ENCODE results near the gene SMAP1.

The SMAP1 gene

GRCh38 chr6:70797625-70798024, 129.9 kb downstream of the SMAP1 start:
- TF ChIP-seq SIN3A (IDR thresholded peaks at IDR 0.05; ENCODE audit: borderline replicate concordance, insufficient read depth, low read length) (no peak), FOXP2 (optimal IDR thresholded peaks at IDR 0.05; ENCODE audit: borderline replicate concordance, extremely low read depth, extremely low read length, insufficient read depth) (no peak), POLR2AphosphoS5 (IDR thresholded peaks at IDR 0.05; ENCODE audit: low read depth, low read length) (no peak), REST (IDR thresholded peaks at IDR 0.05; ENCODE audit: insufficient read depth in 1 of 2, low read depth in 2 of 2, low read length in 2 of 2) (no peak), TAF1 (IDR thresholded peaks at IDR 0.05; ENCODE audit: borderline replicate concordance, insufficient read depth, low read length) (no peak)

- TF ChIP-seq POLR2AphosphoS5 (IDR thresholded peaks at IDR 0.05; ENCODE audit: low read depth, low read length) (no peak), TAF1 (IDR thresholded peaks at IDR 0.05; ENCODE audit: borderline replicate concordance, insufficient read depth, low read length) (no peak), SIN3A (IDR thresholded peaks at IDR 0.05; ENCODE audit: borderline replicate concordance, insufficient read depth, low read length) (no peak), FOXP2 (optimal IDR thresholded peaks at IDR 0.05; ENCODE audit: borderline replicate concordance, extremely low read depth, extremely low read length, insufficient read depth) (no peak), REST (IDR thresholded peaks at IDR 0.05; ENCODE audit: insufficient read depth in 1 of 2, low read depth in 2 of 2, low read length in 2 of 2) (no peak)
These were observed 138.4 kb downstream of the SMAP1 start for GRCh38 chr6:70806086-70806485.

GRCh38 chr6:70811788-70812187, 144.1 kb downstream of the SMAP1 start:
- no peak for TF ChIP-seq TAF1 (IDR thresholded peaks at IDR 0.05; ENCODE audit: borderline replicate concordance, insufficient read depth, low read length)
- no peak for TF ChIP-seq POLR2AphosphoS5 (IDR thresholded peaks at IDR 0.05; ENCODE audit: low read depth, low read length)
- no peak for TF ChIP-seq REST (IDR thresholded peaks at IDR 0.05; ENCODE audit: insufficient read depth in 1 of 2, low read depth in 2 of 2, low read length in 2 of 2)
- TF ChIP-seq SIN3A (IDR thresholded peaks at IDR 0.05; ENCODE audit: borderline replicate concordance, insufficient read depth, low read length), result no peak
- no peak for TF ChIP-seq FOXP2 (optimal IDR thresholded peaks at IDR 0.05; ENCODE audit: borderline replicate concordance, extremely low read depth, extremely low read length, insufficient read depth)

- TF ChIP-seq TAF1 (IDR thresholded peaks at IDR 0.05; ENCODE audit: borderline replicate concordance, insufficient read depth, low read length) (no peak), FOXP2 (optimal IDR thresholded peaks at IDR 0.05; ENCODE audit: borderline replicate concordance, extremely low read depth, extremely low read length, insufficient read depth) (no peak), POLR2AphosphoS5 (IDR thresholded peaks at IDR 0.05; ENCODE audit: low read depth, low read length) (no peak), SIN3A (IDR thresholded peaks at IDR 0.05; ENCODE audit: borderline replicate concordance, insufficient read depth, low read length) (no peak), REST (IDR thresholded peaks at IDR 0.05; ENCODE audit: insufficient read depth in 1 of 2, low read depth in 2 of 2, low read length in 2 of 2) (no peak)
These were observed 146.2 kb downstream of the SMAP1 start for GRCh38 chr6:70813885-70814284.

GRCh38 chr6:70819646-70820045, 152.0 kb downstream of the SMAP1 start:
- TF ChIP-seq POLR2AphosphoS5 (IDR thresholded peaks at IDR 0.05; ENCODE audit: low read depth, low read length) (no peak), FOXP2 (optimal IDR thresholded peaks at IDR 0.05; ENCODE audit: borderline replicate concordance, extremely low read depth, extremely low read length, insufficient read depth) (no peak), TAF1 (IDR thresholded peaks at IDR 0.05; ENCODE audit: borderline replicate concordance, insufficient read depth, low read length) (no peak), REST (IDR thresholded peaks at IDR 0.05; ENCODE audit: insufficient read depth in 1 of 2, low read depth in 2 of 2, low read length in 2 of 2) (no peak), SIN3A (IDR thresholded peaks at IDR 0.05; ENCODE audit: borderline replicate concordance, insufficient read depth, low read length) (no peak)

Measured in PFSK-1 (cell line).